ENCODE data around the gene ATP6V1A.
"Not testable (repeated sequence)": the region's sequence is repeated elsewhere in the genome, so short reads cannot be mapped to it uniquely, and the experiment has no call there.

Gene ATP6V1A

GRCh38 chr3:113847664-113848461, 101.0 kb downstream of the ATP6V1A start:
- Histone ChIP-seq H3K36me3 (ENCODE audit: low read depth) (no peaks in the 10 kb centered on the region), H3K4me3 (ENCODE audit: severe bottlenecking) (no peak overlapping the region), H3K4me1 (ENCODE audit: insufficient read depth, poor library complexity, severe bottlenecking) (peaks cover 9% of the 10 kb centered on the region), H3K9me3 (ENCODE audit: severe bottlenecking) (no peaks in the 10 kb centered on the region), H3K27ac (ENCODE audit: poor library complexity, severe bottlenecking) (no peak overlapping the region), H3K27me3 (ENCODE audit: insufficient read depth, poor library complexity, severe bottlenecking) (no peaks in the 10 kb centered on the region)
- peak; percentile 83 for ATAC-seq (ENCODE audit: low read depth)
- TF ChIP-seq CTCF (IDR thresholded peaks at IDR 0.05; ENCODE audit: poor library complexity, severe bottlenecking) = no peak
- no peak for DNase-seq (ENCODE audit: low spot score)

GRCh38 chr3:113849071-113849470, 102.2 kb downstream of the ATP6V1A start:
- H3K36me3 ChIP-seq (ENCODE audit: low read depth); H3K4me3 ChIP-seq (ENCODE audit: severe bottlenecking); ATAC-seq (ENCODE audit: low read depth); H3K27ac ChIP-seq (ENCODE audit: poor library complexity, severe bottlenecking); H3K9me3 ChIP-seq (ENCODE audit: severe bottlenecking); DNase-seq (ENCODE audit: low spot score); H3K27me3 ChIP-seq (ENCODE audit: insufficient read depth, poor library complexity, severe bottlenecking); H3K4me1 ChIP-seq (ENCODE audit: insufficient read depth, poor library complexity, severe bottlenecking): not testable (repeated sequence)

GRCh38 chr3:113849841-113850240, 103.0 kb downstream of the ATP6V1A start:
- H3K4me3 ChIP-seq (ENCODE audit: severe bottlenecking); H3K27ac ChIP-seq (ENCODE audit: poor library complexity, severe bottlenecking); DNase-seq (ENCODE audit: low spot score); ATAC-seq (ENCODE audit: low read depth); H3K4me1 ChIP-seq (ENCODE audit: insufficient read depth, poor library complexity, severe bottlenecking); H3K36me3 ChIP-seq (ENCODE audit: low read depth); H3K27me3 ChIP-seq (ENCODE audit: insufficient read depth, poor library complexity, severe bottlenecking); H3K9me3 ChIP-seq (ENCODE audit: severe bottlenecking): not testable (repeated sequence)

- H3K27ac ChIP-seq (ENCODE audit: poor library complexity, severe bottlenecking); DNase-seq (ENCODE audit: low spot score); H3K4me1 ChIP-seq (ENCODE audit: insufficient read depth, poor library complexity, severe bottlenecking); H3K36me3 ChIP-seq (ENCODE audit: low read depth); H3K4me3 ChIP-seq (ENCODE audit: severe bottlenecking); ATAC-seq (ENCODE audit: low read depth); H3K9me3 ChIP-seq (ENCODE audit: severe bottlenecking); H3K27me3 ChIP-seq (ENCODE audit: insufficient read depth, poor library complexity, severe bottlenecking): not testable (repeated sequence)
These were observed 103.6 kb downstream of the ATP6V1A start for GRCh38 chr3:113850391-113850790.

- DNase-seq (ENCODE audit: low spot score) (no peak), ATAC-seq (ENCODE audit: low read depth) (no peak)
- H3K4me1 ChIP-seq (ENCODE audit: insufficient read depth, poor library complexity, severe bottlenecking) = peaks cover 9% of the 10 kb centered on the region
- no peak overlapping the region for H3K4me3 ChIP-seq (ENCODE audit: severe bottlenecking)
- TF ChIP-seq CTCF (IDR thresholded peaks at IDR 0.05; ENCODE audit: poor library complexity, severe bottlenecking) = no peak
- H3K36me3 ChIP-seq (ENCODE audit: low read depth) = no peaks in the 10 kb centered on the region
- no peak overlapping the region for H3K27ac ChIP-seq (ENCODE audit: poor library complexity, severe bottlenecking)
- H3K27me3 ChIP-seq (ENCODE audit: insufficient read depth, poor library complexity, severe bottlenecking) = no peaks in the 10 kb centered on the region
- no peaks in the 10 kb centered on the region for H3K9me3 ChIP-seq (ENCODE audit: severe bottlenecking)
These were observed 105.7 kb downstream of the ATP6V1A start for GRCh38 chr3:113852506-113852905.
